Measurements from ENCODE around the gene PRKCQ. TPM values are rescaled to one million over a fixed set of nuclear protein-coding genes. Genes with fewer than 3 reads are reported as not detected.
A peak's percentile ranks its signal among the peaks of the same experiment; 100 is the strongest.
"Not testable (repeated sequence)": the region's sequence is repeated elsewhere in the genome, so short reads cannot be mapped to it uniquely, and the experiment has no call there.

The PRKCQ gene
- total RNA-seq, 2 experiments from 2014 or later, result 60.1 to 60.9 TPM

- Mint-ChIP-seq H3K4me3 (peak overlapping the region; percentile 90), H3K27me3 (ENCODE audit: low read depth) (no peaks in the 10 kb centered on the region), H3K4me1 (ENCODE audit: low read depth) (peaks cover 64% of the 10 kb centered on the region), H3K36me3 (ENCODE audit: low read depth) (peaks cover 87% of the 10 kb centered on the region), H3K27ac (peak overlapping the region; percentile 99), H3K9me3 (ENCODE audit: insufficient read depth) (no peaks in the 10 kb centered on the region)
- CTCF ChIA-PET, result interaction anchor here (0.6 to 5.0 kb wide), 34 partner anchors 9 to 205 kb away, joined by 3 to 26 read pairs (median 4); no protein-coding TSS in a partner anchor
- POLR2A ChIA-PET, result interaction anchor here (0.7 to 2.4 kb wide), 13 partner anchors 9 to 117 kb away, joined by 3 to 21 read pairs (median 4); partner anchors contain the start of gene PRKCQ
- peak; percentile 59 for DNase-seq
- peak; percentile 86 for ATAC-seq
Measured at GRCh38 chr10:6473901-6474370, 106.1 kb downstream of the PRKCQ start.

- Mint-ChIP-seq H3K9me3 (ENCODE audit: insufficient read depth) (no peaks in the 10 kb centered on the region), H3K4me1 (ENCODE audit: low read depth) (peaks cover 64% of the 10 kb centered on the region), H3K27me3 (ENCODE audit: low read depth) (no peaks in the 10 kb centered on the region), H3K36me3 (ENCODE audit: low read depth) (peaks cover 82% of the 10 kb centered on the region), H3K4me3 (peak overlapping the region; percentile 90), H3K27ac (peak overlapping the region; percentile 99)
- peak; percentile 83 for ATAC-seq
- ChIA-PET POLR2A (interaction anchor here (0.7 to 2.4 kb wide), 12 partner anchors 9 to 118 kb away, joined by 3 to 21 read pairs (median 4); partner anchors contain the start of gene PRKCQ), CTCF (interaction anchor here (0.6 to 5.0 kb wide), 33 partner anchors 9 to 205 kb away, joined by 3 to 26 read pairs (median 4); no protein-coding TSS in a partner anchor)
- peak; percentile 81 for DNase-seq
Measured at GRCh38 chr10:6473430-6473829, 106.6 kb downstream of the PRKCQ start.

DNA sequence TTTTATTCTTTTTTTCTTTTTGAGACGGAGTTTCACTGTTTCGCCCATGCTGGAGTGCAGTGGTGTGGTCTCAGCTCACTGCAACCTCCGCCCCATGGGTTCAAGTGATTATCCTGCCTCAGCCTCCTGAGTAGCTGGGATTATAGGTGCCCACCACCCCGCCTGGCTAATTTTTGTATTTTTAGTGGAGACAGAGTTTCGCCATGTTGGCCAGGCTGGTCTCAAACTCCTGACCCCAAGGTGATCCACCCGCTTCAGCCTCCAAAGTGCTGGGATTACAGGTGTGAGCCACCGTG is 107.4 kb downstream of the PRKCQ start:
- not testable (repeated sequence) for H3K9me3 Mint-ChIP-seq (ENCODE audit: insufficient read depth); DNase-seq; H3K27me3 Mint-ChIP-seq (ENCODE audit: low read depth); ATAC-seq
- CTCF ChIA-PET, result interaction anchor here (1.3 to 5.0 kb wide), 11 partner anchors 9 to 194 kb away, joined by 4 to 26 read pairs (median 15); no protein-coding TSS in a partner anchor
- POLR2A ChIA-PET, result interaction anchor here (1.3 to 2.4 kb wide), 4 partner anchors 10 to 109 kb away, joined by 4 to 21 read pairs (median 9); partner anchors contain the start of gene PRKCQ
- H3K36me3 Mint-ChIP-seq (ENCODE audit: low read depth), result peaks cover 82% of the 10 kb centered on the region
- peaks cover 61% of the 10 kb centered on the region for H3K4me1 Mint-ChIP-seq (ENCODE audit: low read depth)
- H3K4me3 Mint-ChIP-seq, result peak overlapping the region; percentile 90
- peak overlapping the region; percentile 99 for H3K27ac Mint-ChIP-seq

DNA sequence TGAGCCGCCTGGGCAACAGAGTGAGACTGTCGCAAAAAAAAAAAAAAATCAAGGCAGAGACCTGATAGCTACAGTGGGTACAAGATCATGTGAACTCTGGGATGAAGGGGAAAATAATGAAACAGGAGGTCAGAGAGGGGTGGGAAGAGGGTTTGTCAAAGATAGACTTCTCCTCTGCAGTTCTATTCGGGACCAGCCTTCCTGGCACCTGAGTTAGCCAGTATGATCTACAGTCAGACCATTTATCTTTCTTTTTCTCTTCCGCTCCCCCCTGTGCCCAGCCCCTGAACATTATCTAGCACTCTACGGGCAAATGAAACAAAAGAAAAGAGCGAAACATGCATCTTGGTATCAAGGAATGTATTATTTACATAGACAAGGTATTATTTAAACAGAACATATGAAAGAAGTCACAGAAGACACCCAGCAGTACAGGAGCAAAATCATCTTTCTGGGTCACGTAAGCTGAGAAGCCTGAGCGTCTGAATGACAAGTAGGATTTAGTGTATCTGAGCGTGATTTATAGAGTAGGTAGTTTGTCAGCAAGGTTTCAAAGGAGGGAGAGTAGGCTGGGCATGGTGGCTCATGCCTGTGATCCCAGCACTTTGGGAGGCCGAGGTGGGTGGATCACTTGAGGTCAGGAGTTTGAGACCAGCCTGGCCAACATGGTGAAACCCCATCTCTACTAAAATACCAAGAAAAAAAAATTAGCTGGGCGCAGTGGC is 109.0 kb downstream of the PRKCQ start:
- peaks cover 82% of the 10 kb centered on the region for H3K36me3 Mint-ChIP-seq (ENCODE audit: low read depth)
- no peaks in the 10 kb centered on the region for H3K27me3 Mint-ChIP-seq (ENCODE audit: low read depth)
- no peak overlapping the region for H3K4me3 Mint-ChIP-seq
- CTCF ChIA-PET, result interaction anchor here (3.3 kb wide), 1 partner anchor 25 kb away, joined by 20 read pairs; no protein-coding TSS in a partner anchor
- no peak for ATAC-seq
- H3K9me3 Mint-ChIP-seq (ENCODE audit: insufficient read depth), result no peaks in the 10 kb centered on the region
- peak overlapping the region; percentile 99 for H3K27ac Mint-ChIP-seq
- peaks cover 63% of the 10 kb centered on the region for H3K4me1 Mint-ChIP-seq (ENCODE audit: low read depth)
- POLR2A ChIA-PET, result interaction anchor here (1.0 kb wide), 1 partner anchor 72 kb away, joined by 3 read pairs; no protein-coding TSS in a partner anchor
- DNase-seq, result no peak

DNA sequence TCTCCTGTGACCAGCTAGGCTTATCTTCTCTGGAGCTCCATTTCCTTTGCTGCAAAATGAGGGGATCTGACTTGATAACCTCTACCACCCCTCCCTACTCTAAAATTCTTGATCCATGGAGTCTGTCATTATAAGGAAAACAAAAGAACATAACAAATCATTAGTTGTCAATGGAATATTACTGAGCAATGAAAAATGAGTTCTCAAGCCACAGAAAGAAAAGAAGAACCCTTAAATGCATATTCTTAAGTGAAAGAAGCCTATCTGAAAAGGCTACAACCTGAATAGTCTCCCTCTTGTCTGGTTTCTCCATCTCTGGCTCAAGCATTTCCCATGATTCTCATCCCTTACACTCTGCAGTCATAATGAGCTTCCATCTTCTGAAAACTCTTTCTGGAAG is 110.4 kb downstream of the PRKCQ start:
- H3K4me3 Mint-ChIP-seq, result no peak overlapping the region
- no peaks in the 10 kb centered on the region for H3K27me3 Mint-ChIP-seq (ENCODE audit: low read depth)
- POLR2A ChIA-PET, result no interaction called here
- CTCF ChIA-PET, result interaction anchor here (1.3 kb wide), 1 partner anchor 48 kb away, joined by 3 read pairs; no protein-coding TSS in a partner anchor
- peak overlapping the region; percentile 5 for H3K27ac Mint-ChIP-seq
- H3K36me3 Mint-ChIP-seq (ENCODE audit: low read depth), result peaks cover 81% of the 10 kb centered on the region
- ATAC-seq, result no peak
- no peaks in the 10 kb centered on the region for H3K9me3 Mint-ChIP-seq (ENCODE audit: insufficient read depth)
- H3K4me1 Mint-ChIP-seq (ENCODE audit: low read depth), result peaks cover 59% of the 10 kb centered on the region
- DNase-seq, result no peak

DNA sequence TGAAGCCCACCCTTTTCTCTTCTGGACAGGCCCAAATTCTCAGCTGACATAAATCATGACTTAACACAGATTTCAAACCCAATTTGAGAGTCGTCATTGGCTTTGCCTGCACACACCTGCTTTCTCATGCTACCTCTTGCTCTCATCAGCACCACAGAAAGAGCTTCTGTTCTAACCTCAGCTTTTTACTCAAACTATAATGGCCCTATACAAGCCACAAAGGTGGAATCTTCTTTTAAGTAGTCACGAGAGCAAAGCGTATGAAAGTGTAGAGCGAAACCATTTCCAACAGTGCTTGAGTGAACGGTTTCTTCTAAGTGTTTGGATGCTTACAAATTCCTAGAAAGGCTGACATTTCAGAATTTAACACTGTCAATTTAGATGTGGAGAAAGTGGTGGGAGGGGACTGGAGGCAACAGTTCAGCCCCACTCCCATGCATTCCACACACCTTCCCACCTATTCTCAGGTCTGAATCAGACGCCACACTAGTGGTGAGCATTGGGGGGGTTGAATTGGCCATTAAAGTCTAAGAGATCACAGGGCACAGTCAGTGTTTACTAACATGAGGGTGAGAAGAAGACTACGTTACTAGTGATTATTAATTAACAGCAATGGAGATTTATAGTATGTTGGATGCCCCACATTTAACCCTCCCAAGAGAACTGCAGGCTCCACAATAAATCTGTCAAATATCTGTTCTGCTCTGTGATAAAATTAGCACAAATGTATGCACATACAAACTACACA is 114.0 kb downstream of the PRKCQ start:
- Mint-ChIP-seq H3K9me3 (ENCODE audit: insufficient read depth) (no peaks in the 10 kb centered on the region), H3K27me3 (ENCODE audit: low read depth) (no peaks in the 10 kb centered on the region), H3K27ac (peak overlapping the region; percentile 6), H3K4me3 (no peak overlapping the region), H3K36me3 (ENCODE audit: low read depth) (peaks cover 85% of the 10 kb centered on the region), H3K4me1 (ENCODE audit: low read depth) (peaks cover 35% of the 10 kb centered on the region)
- ATAC-seq, result no peak
- POLR2A ChIA-PET, result interaction anchor here (0.8 to 1.1 kb wide), 2 partner anchors 65 to 101 kb away, joined by 3 read pairs; no protein-coding TSS in a partner anchor
- CTCF ChIA-PET, result interaction anchor here (1.3 to 1.5 kb wide), 3 partner anchors 20 to 49 kb away, joined by 3 to 4 read pairs (median 4); no protein-coding TSS in a partner anchor
- no peak for DNase-seq

GRCh38 chr10:6465437-6465836 is 114.6 kb downstream of the PRKCQ start:
- Mint-ChIP-seq H3K9me3 (ENCODE audit: insufficient read depth) (no peaks in the 10 kb centered on the region), H3K4me1 (ENCODE audit: low read depth) (peaks cover 32% of the 10 kb centered on the region), H3K27ac (peak overlapping the region; percentile 6), H3K36me3 (ENCODE audit: low read depth) (peaks cover 85% of the 10 kb centered on the region), H3K4me3 (no peak overlapping the region), H3K27me3 (ENCODE audit: low read depth) (no peaks in the 10 kb centered on the region)
- CTCF ChIA-PET, result interaction anchor here (1.3 kb wide), 2 partner anchors 20 to 48 kb away, joined by 3 to 4 read pairs; no protein-coding TSS in a partner anchor
- no peak for DNase-seq
- POLR2A ChIA-PET, result interaction anchor here (1.1 kb wide), 1 partner anchor 101 kb away, joined by 3 read pairs; no protein-coding TSS in a partner anchor
- no peak for ATAC-seq

GRCh38 chr10:6464862-6465430 is 115.1 kb downstream of the PRKCQ start:
- Mint-ChIP-seq H3K4me1 (ENCODE audit: low read depth) (peaks cover 28% of the 10 kb centered on the region), H3K36me3 (ENCODE audit: low read depth) (peaks cover 85% of the 10 kb centered on the region), H3K27me3 (ENCODE audit: low read depth) (no peaks in the 10 kb centered on the region), H3K27ac (peak overlapping the region; percentile 10), H3K9me3 (ENCODE audit: insufficient read depth) (peaks cover 4% of the 10 kb centered on the region), H3K4me3 (no peak overlapping the region)
- POLR2A ChIA-PET, result interaction anchor here (1.3 kb wide), 1 partner anchor 17 kb away, joined by 5 read pairs; no protein-coding TSS in a partner anchor
- ATAC-seq, result no peak
- CTCF ChIA-PET, result interaction anchor here (1.3 to 2.1 kb wide), 2 partner anchors 9 to 20 kb away, joined by 4 to 9 read pairs; no protein-coding TSS in a partner anchor
- DNase-seq, result no peak

- CTCF ChIA-PET, result interaction anchor here (1.0 to 2.1 kb wide), 4 partner anchors 10 to 215 kb away, joined by 3 to 9 read pairs (median 4); no protein-coding TSS in a partner anchor
- ATAC-seq (no peak), DNase-seq (no peak)
- H3K27ac Mint-ChIP-seq, result no peak overlapping the region
- H3K4me3 Mint-ChIP-seq, result no peak overlapping the region
- peaks cover 16% of the 10 kb centered on the region for H3K9me3 Mint-ChIP-seq (ENCODE audit: insufficient read depth)
- POLR2A ChIA-PET, result interaction anchor here (0.6 to 1.2 kb wide), 3 partner anchors 8 to 118 kb away, joined by 3 to 5 read pairs (median 3); no protein-coding TSS in a partner anchor
- peaks cover 41% of the 10 kb centered on the region for H3K4me1 Mint-ChIP-seq (ENCODE audit: low read depth)
- no peaks in the 10 kb centered on the region for H3K27me3 Mint-ChIP-seq (ENCODE audit: low read depth)
- H3K36me3 Mint-ChIP-seq (ENCODE audit: low read depth), result peaks cover 90% of the 10 kb centered on the region
Measured at GRCh38 chr10:6463366-6463765, 116.7 kb downstream of the PRKCQ start.

DNA sequence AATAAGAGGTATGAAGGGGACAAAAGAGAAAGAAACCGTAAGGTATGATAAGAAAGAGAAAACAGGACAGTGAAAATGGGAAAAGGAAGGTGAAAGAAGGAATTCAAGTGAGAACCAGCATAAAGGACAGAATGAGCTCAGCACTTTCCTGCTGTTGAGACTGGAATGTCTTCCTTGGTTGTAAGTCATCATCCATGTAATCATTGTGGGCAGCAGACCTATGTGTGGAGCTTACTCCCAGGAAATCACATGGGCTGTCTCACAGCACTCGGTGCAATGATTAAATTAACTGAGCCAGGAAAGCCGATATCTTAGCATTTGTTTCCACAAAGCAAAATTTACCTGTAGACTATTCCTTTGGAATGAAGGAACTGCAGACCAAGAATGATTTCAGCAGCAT is 118.1 kb downstream of the PRKCQ start:
- DNase-seq (no peak), ATAC-seq (no peak)
- Mint-ChIP-seq H3K4me3 (no peak overlapping the region), H3K36me3 (ENCODE audit: low read depth) (peaks cover 92% of the 10 kb centered on the region), H3K4me1 (ENCODE audit: low read depth) (peaks cover 42% of the 10 kb centered on the region), H3K9me3 (ENCODE audit: insufficient read depth) (peaks cover 16% of the 10 kb centered on the region), H3K27ac (peak overlapping the region; percentile 0), H3K27me3 (ENCODE audit: low read depth) (no peaks in the 10 kb centered on the region)
- ChIA-PET CTCF (interaction anchor here (1.4 kb wide), 1 partner anchor 16 kb away, joined by 7 read pairs; no protein-coding TSS in a partner anchor), POLR2A (no interaction called here)

Measured in activated CD8-positive, alpha-beta T cell treated with anti-CD3 and anti-CD28 coated beads, Interleukin-2, amount 10 ng/mL, durations not matched to agents 7 days and 5 days (primary cell).